H1 (cell line): ENCODE data around the gene GAMT. TPM values are rescaled to one million over a fixed set of nuclear protein-coding genes. Genes with fewer than 3 reads are reported as not detected.

ENCODE experiments used
- BRCA1 ChIP-seq: IDR thresholded peaks from 2 replicates; pipeline ENCODE4 v1.6.1; 2012; ENCODE audit warnings: low read depth, low read length, improper control_type of control experiment
- CBX8 ChIP-seq: fragments of 300-800, 300-1000 bp; sonication (generic); IDR thresholded peaks from 2 replicates; pipeline ENCODE4 v1.7.1; 2016; ENCODE audit warnings: low read depth, low read length, borderline replicate concordance
- GABPA ChIP-seq: IDR thresholded peaks from 2 replicates; pipeline ENCODE4 v1.6.1; 2011; ENCODE audit warnings: mild to moderate bottlenecking, low read length, moderate library complexity, borderline replicate concordance; ENCODE audit not compliant: insufficient read depth
- JUN ChIP-seq: IDR thresholded peaks from 2 replicates; pipeline ENCODE4 v1.6.1; 2011; ENCODE audit warnings: low read depth, mild to moderate bottlenecking, improper control_type of control experiment, low read length
- POU5F1 ChIP-seq: IDR thresholded peaks from 2 replicates; pipeline ENCODE4 v1.6.1; 2011; ENCODE audit warnings: low read depth, mild to moderate bottlenecking, low read length, moderate library complexity
- SP1 ChIP-seq: IDR thresholded peaks from 2 replicates; pipeline ENCODE4 v1.6.1; 2011; ENCODE audit warnings: low read depth, low read length
- SP4 ChIP-seq: IDR thresholded peaks from 2 replicates; pipeline ENCODE4 v1.6.1; 2012; ENCODE audit warnings: low read length, inconsistent platforms
- polyA plus RNA-seq, 7 experiments: library from polyadenylated mRNA; depleted of rRNA in 3 of 7; stranded (reverse) in 5 of 7; unstranded in 2 of 7; fragments of >200 nt in 5 of 7; fragments of 200-250 nt in 2 of 7; gene quantifications; 1 replicate in 5 of 7; 2 replicates in 1 of 7; 4 replicates in 1 of 7; pipeline versions ENCODE4 v1.2.1 to v1.2.3, GENCODE V29; 2011 to 2013; ENCODE audit warnings: missing spikeins in 2 of 7, mixed read lengths in 2 of 7
- total RNA-seq: library from RNA; stranded (reverse); fragmentation: NEBNext Ultra II Directional; extraction: Animal tissue kit (Norgen Biotek cat#: 25700); gene quantifications from 2 replicates; pipeline ENCODE4 v1.2.1, GENCODE V29; 2021
- TF ChIP-seq, protein P1 (sequence below): fragments of 300-600 bp; sonication (generic); IDR thresholded peaks from 2 replicates; pipeline ENCODE4 v1.7.1; 2012; ENCODE audit warnings: low read length, moderate library complexity, mild to moderate bottlenecking, inconsistent platforms; ENCODE audit not compliant: insufficient replicate concordance

The GAMT gene
- total and polyA plus RNA-seq, 2 of the 8 experiments (the other 6 are each of a cell fraction or from before 2014, with no cell fraction given), result 17.2 to 35.6 TPM

GRCh38 chr19:1392939-1393530, 8.3 kb downstream of the GAMT start (continued):
- TF ChIP-seq, protein P1, sequence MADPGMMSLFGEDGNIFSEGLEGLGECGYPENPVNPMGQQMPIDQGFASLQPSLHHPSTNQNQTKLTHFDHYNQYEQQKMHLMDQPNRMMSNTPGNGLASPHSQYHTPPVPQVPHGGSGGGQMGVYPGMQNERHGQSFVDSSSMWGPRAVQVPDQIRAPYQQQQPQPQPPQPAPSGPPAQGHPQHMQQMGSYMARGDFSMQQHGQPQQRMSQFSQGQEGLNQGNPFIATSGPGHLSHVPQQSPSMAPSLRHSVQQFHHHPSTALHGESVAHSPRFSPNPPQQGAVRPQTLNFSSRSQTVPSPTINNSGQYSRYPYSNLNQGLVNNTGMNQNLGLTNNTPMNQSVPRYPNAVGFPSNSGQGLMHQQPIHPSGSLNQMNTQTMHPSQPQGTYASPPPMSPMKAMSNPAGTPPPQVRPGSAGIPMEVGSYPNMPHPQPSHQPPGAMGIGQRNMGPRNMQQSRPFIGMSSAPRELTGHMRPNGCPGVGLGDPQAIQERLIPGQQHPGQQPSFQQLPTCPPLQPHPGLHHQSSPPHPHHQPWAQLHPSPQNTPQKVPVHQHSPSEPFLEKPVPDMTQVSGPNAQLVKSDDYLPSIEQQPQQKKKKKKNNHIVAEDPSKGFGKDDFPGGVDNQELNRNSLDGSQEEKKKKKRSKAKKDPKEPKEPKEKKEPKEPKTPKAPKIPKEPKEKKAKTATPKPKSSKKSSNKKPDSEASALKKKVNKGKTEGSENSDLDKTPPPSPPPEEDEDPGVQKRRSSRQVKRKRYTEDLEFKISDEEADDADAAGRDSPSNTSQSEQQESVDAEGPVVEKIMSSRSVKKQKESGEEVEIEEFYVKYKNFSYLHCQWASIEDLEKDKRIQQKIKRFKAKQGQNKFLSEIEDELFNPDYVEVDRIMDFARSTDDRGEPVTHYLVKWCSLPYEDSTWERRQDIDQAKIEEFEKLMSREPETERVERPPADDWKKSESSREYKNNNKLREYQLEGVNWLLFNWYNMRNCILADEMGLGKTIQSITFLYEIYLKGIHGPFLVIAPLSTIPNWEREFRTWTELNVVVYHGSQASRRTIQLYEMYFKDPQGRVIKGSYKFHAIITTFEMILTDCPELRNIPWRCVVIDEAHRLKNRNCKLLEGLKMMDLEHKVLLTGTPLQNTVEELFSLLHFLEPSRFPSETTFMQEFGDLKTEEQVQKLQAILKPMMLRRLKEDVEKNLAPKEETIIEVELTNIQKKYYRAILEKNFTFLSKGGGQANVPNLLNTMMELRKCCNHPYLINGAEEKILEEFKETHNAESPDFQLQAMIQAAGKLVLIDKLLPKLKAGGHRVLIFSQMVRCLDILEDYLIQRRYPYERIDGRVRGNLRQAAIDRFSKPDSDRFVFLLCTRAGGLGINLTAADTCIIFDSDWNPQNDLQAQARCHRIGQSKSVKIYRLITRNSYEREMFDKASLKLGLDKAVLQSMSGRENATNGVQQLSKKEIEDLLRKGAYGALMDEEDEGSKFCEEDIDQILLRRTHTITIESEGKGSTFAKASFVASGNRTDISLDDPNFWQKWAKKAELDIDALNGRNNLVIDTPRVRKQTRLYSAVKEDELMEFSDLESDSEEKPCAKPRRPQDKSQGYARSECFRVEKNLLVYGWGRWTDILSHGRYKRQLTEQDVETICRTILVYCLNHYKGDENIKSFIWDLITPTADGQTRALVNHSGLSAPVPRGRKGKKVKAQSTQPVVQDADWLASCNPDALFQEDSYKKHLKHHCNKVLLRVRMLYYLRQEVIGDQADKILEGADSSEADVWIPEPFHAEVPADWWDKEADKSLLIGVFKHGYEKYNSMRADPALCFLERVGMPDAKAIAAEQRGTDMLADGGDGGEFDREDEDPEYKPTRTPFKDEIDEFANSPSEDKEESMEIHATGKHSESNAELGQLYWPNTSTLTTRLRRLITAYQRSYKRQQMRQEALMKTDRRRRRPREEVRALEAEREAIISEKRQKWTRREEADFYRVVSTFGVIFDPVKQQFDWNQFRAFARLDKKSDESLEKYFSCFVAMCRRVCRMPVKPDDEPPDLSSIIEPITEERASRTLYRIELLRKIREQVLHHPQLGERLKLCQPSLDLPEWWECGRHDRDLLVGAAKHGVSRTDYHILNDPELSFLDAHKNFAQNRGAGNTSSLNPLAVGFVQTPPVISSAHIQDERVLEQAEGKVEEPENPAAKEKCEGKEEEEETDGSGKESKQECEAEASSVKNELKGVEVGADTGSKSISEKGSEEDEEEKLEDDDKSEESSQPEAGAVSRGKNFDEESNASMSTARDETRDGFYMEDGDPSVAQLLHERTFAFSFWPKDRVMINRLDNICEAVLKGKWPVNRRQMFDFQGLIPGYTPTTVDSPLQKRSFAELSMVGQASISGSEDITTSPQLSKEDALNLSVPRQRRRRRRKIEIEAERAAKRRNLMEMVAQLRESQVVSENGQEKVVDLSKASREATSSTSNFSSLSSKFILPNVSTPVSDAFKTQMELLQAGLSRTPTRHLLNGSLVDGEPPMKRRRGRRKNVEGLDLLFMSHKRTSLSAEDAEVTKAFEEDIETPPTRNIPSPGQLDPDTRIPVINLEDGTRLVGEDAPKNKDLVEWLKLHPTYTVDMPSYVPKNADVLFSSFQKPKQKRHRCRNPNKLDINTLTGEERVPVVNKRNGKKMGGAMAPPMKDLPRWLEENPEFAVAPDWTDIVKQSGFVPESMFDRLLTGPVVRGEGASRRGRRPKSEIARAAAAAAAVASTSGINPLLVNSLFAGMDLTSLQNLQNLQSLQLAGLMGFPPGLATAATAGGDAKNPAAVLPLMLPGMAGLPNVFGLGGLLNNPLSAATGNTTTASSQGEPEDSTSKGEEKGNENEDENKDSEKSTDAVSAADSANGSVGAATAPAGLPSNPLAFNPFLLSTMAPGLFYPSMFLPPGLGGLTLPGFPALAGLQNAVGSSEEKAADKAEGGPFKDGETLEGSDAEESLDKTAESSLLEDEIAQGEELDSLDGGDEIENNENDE, result no peak
- TF ChIP-seq CBX8, result no peak
- TF ChIP-seq BRCA1, result no peak
- no peak for TF ChIP-seq SP1
- TF ChIP-seq SP4, result no peak
- TF ChIP-seq JUN, result no peak
- no peak for TF ChIP-seq GABPA
- no peak for TF ChIP-seq POU5F1
